ENCODE results near the gene FBXO45.

The FBXO45 gene

DNA sequence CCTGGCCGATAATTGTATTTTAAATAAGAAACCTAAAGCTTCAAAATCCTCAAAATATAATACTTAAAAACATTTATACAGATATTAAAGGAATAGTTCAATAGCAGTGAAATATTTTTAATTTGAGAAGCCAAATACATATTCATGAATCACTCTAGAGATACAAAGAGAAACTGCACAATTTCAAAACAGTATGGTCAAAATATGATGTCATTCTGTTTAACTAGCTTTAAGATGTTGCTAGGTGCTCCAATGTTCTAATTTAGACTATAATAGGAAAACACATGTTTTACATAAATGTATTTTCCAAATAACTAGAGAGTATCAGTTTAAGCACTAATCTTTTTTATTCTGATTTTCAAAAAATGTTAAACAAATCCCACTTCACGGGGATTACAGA, 60.8 kb downstream of the FBXO45 start:
- WGBS (ENCODE audit: extremely low coverage, insufficient coverage, insufficient read length) = no CpG with 5 or more reads among the region's 2 CpGs
- Histone ChIP-seq H3K4ac (ENCODE audit: low read depth, low read length) (no peak overlapping the region), H3K79me1 (ENCODE audit: low read length) (peaks cover 10% of the 10 kb centered on the region), H4K91ac (ENCODE audit: low read depth, low read length) (no peak overlapping the region), H4K8ac (ENCODE audit: low read depth, low read length) (no peak overlapping the region), H3K14ac (ENCODE audit: low read length) (no peak overlapping the region), H3K36me3 (ENCODE audit: control insufficient read depth in 1 of 2, insufficient read depth in 2 of 2, low read length in 2 of 2) (no peaks in the 10 kb centered on the region), H3K9ac (ENCODE audit: low read length) (no peak overlapping the region), H3K9me3 (ENCODE audit: insufficient read depth, low read depth, low read length) (no peaks in the 10 kb centered on the region), H3K23ac (ENCODE audit: low read length) (no peak overlapping the region), H3K4me3 (ENCODE audit: low read depth, low read length) (no peak overlapping the region), H3K27me3 (ENCODE audit: insufficient read depth, low read length) (no peaks in the 10 kb centered on the region), H3K18ac (ENCODE audit: low read length) (no peak overlapping the region), H2AFZ (ENCODE audit: insufficient read depth, low read length, poor library complexity) (no peak overlapping the region), H2BK5ac (ENCODE audit: low read depth, low read length, poor library complexity) (no peak overlapping the region), H2AK5ac (ENCODE audit: low read length) (no peak overlapping the region), H2BK120ac (ENCODE audit: insufficient read depth, low read length, poor library complexity) (no peak overlapping the region), H3K4me2 (ENCODE audit: low read length) (no peak overlapping the region), H2BK12ac (ENCODE audit: low read length) (no peak overlapping the region), H3K4me1 (ENCODE audit: control insufficient read depth in 1 of 2, insufficient read depth in 2 of 2, low read length in 2 of 2) (peaks cover 0 to 8% of the 10 kb centered on the region in 2 experiments), H3K27ac (ENCODE audit: low read depth, low read length) (no peak overlapping the region), H4K12ac (ENCODE audit: low read depth, low read length) (no peak overlapping the region), H3K79me2 (ENCODE audit: control insufficient read depth, insufficient read depth, low read length, poor library complexity) (peaks cover 5% of the 10 kb centered on the region)
- no peak for DNase-seq

DNA sequence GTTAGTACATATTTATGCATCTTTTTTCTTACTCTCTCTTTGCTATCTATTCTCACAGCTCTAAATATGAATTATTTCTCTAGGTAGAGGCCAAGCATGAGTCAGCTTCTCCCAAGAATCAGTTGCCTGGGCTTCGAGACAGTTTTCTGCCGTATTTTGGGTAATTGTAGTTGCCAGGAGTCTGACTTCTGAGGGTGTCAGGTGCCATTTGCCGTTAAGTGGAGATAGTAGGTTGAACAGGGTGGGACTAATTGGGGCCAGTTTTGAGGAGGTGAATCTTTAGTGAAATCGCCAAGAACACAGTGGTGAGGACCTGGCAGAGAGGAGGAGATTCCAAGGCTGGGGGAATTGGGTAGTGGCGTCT, 63.2 kb downstream of the FBXO45 start:
- H2BK12ac ChIP-seq (ENCODE audit: low read length) = no peak overlapping the region
- no CpG with 5 or more reads among the region's 5 CpGs for WGBS (ENCODE audit: extremely low coverage, insufficient coverage, insufficient read length)
- peak overlapping the region; percentile 66 for H3K9ac ChIP-seq (ENCODE audit: low read length)
- peak overlapping the region; percentile 79 for H3K4me3 ChIP-seq (ENCODE audit: low read depth, low read length)
- H3K9me3 ChIP-seq (ENCODE audit: insufficient read depth, low read depth, low read length) = no peaks in the 10 kb centered on the region
- no peak for DNase-seq
- H3K4ac ChIP-seq (ENCODE audit: low read depth, low read length) = peak overlapping the region; percentile 31
- no peaks in the 10 kb centered on the region for H3K36me3 ChIP-seq (ENCODE audit: control insufficient read depth in 1 of 2, insufficient read depth in 2 of 2, low read length in 2 of 2)
- no peak overlapping the region for H3K27ac ChIP-seq (ENCODE audit: low read depth, low read length)
- H3K79me2 ChIP-seq (ENCODE audit: control insufficient read depth, insufficient read depth, low read length, poor library complexity) = peaks cover 5% of the 10 kb centered on the region
- H3K79me1 ChIP-seq (ENCODE audit: low read length) = peaks cover 10% of the 10 kb centered on the region
- H3K14ac ChIP-seq (ENCODE audit: low read length) = peak overlapping the region; percentile 45
- peaks cover 0 to 8% of the 10 kb centered on the region in 2 experiments for H3K4me1 ChIP-seq (ENCODE audit: control insufficient read depth in 1 of 2, insufficient read depth in 2 of 2, low read length in 2 of 2)
- no peak overlapping the region for H3K18ac ChIP-seq (ENCODE audit: low read length)
- H2AFZ ChIP-seq (ENCODE audit: insufficient read depth, low read length, poor library complexity) = peak overlapping the region; percentile 69
- no peak overlapping the region for H3K23ac ChIP-seq (ENCODE audit: low read length)
- peak overlapping the region; percentile 98 for H4K8ac ChIP-seq (ENCODE audit: low read depth, low read length)
- peak overlapping the region; percentile 68 for H3K4me2 ChIP-seq (ENCODE audit: low read length)
- H2BK5ac ChIP-seq (ENCODE audit: low read depth, low read length, poor library complexity) = no peak overlapping the region
- H2AK5ac ChIP-seq (ENCODE audit: low read length) = no peak overlapping the region
- no peaks in the 10 kb centered on the region for H3K27me3 ChIP-seq (ENCODE audit: insufficient read depth, low read length)
- no peak overlapping the region for H2BK120ac ChIP-seq (ENCODE audit: insufficient read depth, low read length, poor library complexity)
- peak overlapping the region; percentile 61 for H4K91ac ChIP-seq (ENCODE audit: low read depth, low read length)
- H4K12ac ChIP-seq (ENCODE audit: low read depth, low read length) = peak overlapping the region; percentile 85

DNA sequence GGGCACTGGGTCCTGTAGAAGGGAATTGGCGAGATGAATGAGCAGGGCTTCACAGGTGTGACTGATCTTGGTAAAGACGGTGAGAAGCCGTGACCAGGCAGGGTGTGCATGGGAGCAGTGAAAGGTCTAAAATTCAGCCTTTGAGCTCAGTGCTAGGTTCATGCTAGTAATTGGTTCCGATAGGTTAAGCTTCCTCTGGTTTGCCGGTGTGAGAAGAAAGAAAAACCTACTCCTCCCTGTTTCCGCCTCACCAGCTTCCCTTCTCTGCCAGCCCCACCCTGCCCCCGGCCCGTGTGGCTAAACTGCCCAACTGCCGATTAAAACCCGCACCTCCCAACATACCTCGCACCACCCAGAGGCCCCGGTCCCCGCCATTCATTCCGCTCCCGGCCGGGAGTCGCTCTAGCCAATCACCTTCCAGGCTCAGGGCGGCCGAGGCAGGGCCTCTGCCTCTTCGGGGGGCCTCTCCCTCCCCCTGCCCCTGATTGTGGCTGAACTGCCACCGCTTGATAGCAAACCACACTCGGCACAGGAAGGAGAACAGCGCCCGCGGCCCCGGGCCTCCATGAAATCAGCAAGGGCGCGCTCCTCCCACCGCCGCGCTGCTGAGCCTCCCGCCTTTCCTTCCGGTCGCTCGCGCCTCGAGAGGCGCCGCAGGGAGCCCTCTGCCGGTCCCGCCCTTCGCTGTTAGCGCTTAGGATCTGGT, 63.7 kb downstream of the FBXO45 start:
- Histone ChIP-seq H3K4me1 (ENCODE audit: control insufficient read depth in 1 of 2, insufficient read depth in 2 of 2, low read length in 2 of 2) (peaks cover 0 to 8% of the 10 kb centered on the region in 2 experiments), H3K14ac (ENCODE audit: low read length) (peak overlapping the region; percentile 81), H3K79me2 (ENCODE audit: control insufficient read depth, insufficient read depth, low read length, poor library complexity) (peaks cover 5% of the 10 kb centered on the region), H2AFZ (ENCODE audit: insufficient read depth, low read length, poor library complexity) (peak overlapping the region; percentile 91), H4K8ac (ENCODE audit: low read depth, low read length) (peak overlapping the region; percentile 98), H3K9me3 (ENCODE audit: insufficient read depth, low read depth, low read length) (no peaks in the 10 kb centered on the region), H3K23ac (ENCODE audit: low read length) (no peak overlapping the region), H3K4me2 (ENCODE audit: low read length) (peak overlapping the region; percentile 68), H2BK5ac (ENCODE audit: low read depth, low read length, poor library complexity) (peak overlapping the region; percentile 61), H3K36me3 (ENCODE audit: control insufficient read depth in 1 of 2, insufficient read depth in 2 of 2, low read length in 2 of 2) (no peaks in the 10 kb centered on the region), H3K4me3 (ENCODE audit: low read depth, low read length) (peak overlapping the region; percentile 79), H2AK5ac (ENCODE audit: low read length) (no peak overlapping the region), H3K27ac (ENCODE audit: low read depth, low read length) (peak overlapping the region; percentile 19), H3K9ac (ENCODE audit: low read length) (peak overlapping the region; percentile 81), H3K27me3 (ENCODE audit: insufficient read depth, low read length) (no peaks in the 10 kb centered on the region), H3K4ac (ENCODE audit: low read depth, low read length) (peak overlapping the region; percentile 56), H3K18ac (ENCODE audit: low read length) (peak overlapping the region; percentile 74), H2BK120ac (ENCODE audit: insufficient read depth, low read length, poor library complexity) (peak overlapping the region; percentile 86), H4K91ac (ENCODE audit: low read depth, low read length) (peak overlapping the region; percentile 61), H2BK12ac (ENCODE audit: low read length) (no peak overlapping the region), H3K79me1 (ENCODE audit: low read length) (peaks cover 10% of the 10 kb centered on the region), H4K12ac (ENCODE audit: low read depth, low read length) (peak overlapping the region; percentile 85)
- no CpG with 5 or more reads among the region's 43 CpGs for WGBS (ENCODE audit: extremely low coverage, insufficient coverage, insufficient read length)
- peak; percentile 66 to 82 for DNase-seq

DNA sequence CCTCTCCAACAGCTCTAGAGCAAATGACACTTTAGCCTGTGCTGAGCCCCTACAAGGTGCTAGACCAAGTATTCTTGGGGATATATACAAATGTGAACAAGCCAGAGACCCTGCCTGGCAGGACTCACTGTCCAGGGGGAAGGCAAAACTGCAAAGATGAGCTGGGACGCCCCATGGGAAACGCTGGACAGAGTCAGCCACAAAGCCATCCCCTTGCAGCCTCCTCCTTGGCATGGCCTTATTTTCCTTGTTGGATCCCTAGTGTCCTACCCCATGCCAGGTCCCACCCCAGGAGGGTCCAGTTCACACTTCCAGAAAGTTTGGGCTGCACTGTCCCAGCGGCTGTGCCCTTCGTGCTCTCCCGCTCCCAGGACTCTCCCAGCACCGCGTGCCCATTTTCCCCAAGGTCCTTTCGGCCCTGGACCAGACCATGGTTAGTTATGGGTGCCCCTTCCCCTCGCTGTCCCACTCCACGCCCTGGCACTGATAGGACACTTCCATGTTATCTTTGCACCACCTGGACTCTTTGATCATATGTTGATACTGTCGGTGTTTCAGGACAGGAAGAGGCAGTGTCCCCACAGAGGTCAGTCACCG, 65.2 kb downstream of the FBXO45 start:
- Histone ChIP-seq H3K4me3 (ENCODE audit: low read depth, low read length) (no peak overlapping the region), H3K9ac (ENCODE audit: low read length) (no peak overlapping the region), H4K8ac (ENCODE audit: low read depth, low read length) (no peak overlapping the region)

More for the DNA sequence above, 65.2 kb downstream of the FBXO45 start:
- Histone ChIP-seq H2BK5ac (ENCODE audit: low read depth, low read length, poor library complexity) (no peak overlapping the region), H3K79me1 (ENCODE audit: low read length) (peaks cover 10% of the 10 kb centered on the region), H3K4me2 (ENCODE audit: low read length) (no peak overlapping the region), H2AK5ac (ENCODE audit: low read length) (peak overlapping the region; percentile 41), H3K36me3 (ENCODE audit: control insufficient read depth in 1 of 2, insufficient read depth in 2 of 2, low read length in 2 of 2) (no peaks in the 10 kb centered on the region), H3K18ac (ENCODE audit: low read length) (no peak overlapping the region), H4K91ac (ENCODE audit: low read depth, low read length) (no peak overlapping the region), H2BK120ac (ENCODE audit: insufficient read depth, low read length, poor library complexity) (no peak overlapping the region), H4K12ac (ENCODE audit: low read depth, low read length) (no peak overlapping the region), H3K4ac (ENCODE audit: low read depth, low read length) (no peak overlapping the region), H3K27ac (ENCODE audit: low read depth, low read length) (no peak overlapping the region), H3K14ac (ENCODE audit: low read length) (no peak overlapping the region), H3K23ac (ENCODE audit: low read length) (no peak overlapping the region), H3K4me1 (ENCODE audit: control insufficient read depth in 1 of 2, insufficient read depth in 2 of 2, low read length in 2 of 2) (peaks cover 0 to 8% of the 10 kb centered on the region in 2 experiments), H3K27me3 (ENCODE audit: insufficient read depth, low read length) (peaks cover 1% of the 10 kb centered on the region), H3K9me3 (ENCODE audit: insufficient read depth, low read depth, low read length) (no peaks in the 10 kb centered on the region), H2BK12ac (ENCODE audit: low read length) (no peak overlapping the region), H3K79me2 (ENCODE audit: control insufficient read depth, insufficient read depth, low read length, poor library complexity) (peaks cover 5% of the 10 kb centered on the region), H2AFZ (ENCODE audit: insufficient read depth, low read length, poor library complexity) (no peak overlapping the region)
- no peak for DNase-seq
- WGBS (ENCODE audit: extremely low coverage, insufficient coverage, insufficient read length) = no CpG with 5 or more reads among the region's 12 CpGs
